Keratinocyte (primary cell): ENCODE data around the gene RPL7L1. TPM values are rescaled to one million over a fixed set of nuclear protein-coding genes. Genes with fewer than 3 reads are reported as not detected.

Experiments used
- DNase-seq: peaks from one replicate; pipeline ENCODE4 v3.0.0-alpha.2; 2011; ENCODE audit warnings: low read depth, missing footprints, low spot score
- FAIRE-seq: peaks from 2 replicates; lab custom pipeline; 2011; peaks lifted over from hg19 to GRCh38; lab: Jason Lieb, UNC
- H2AFZ ChIP-seq: 2 replicates; pipeline ENCODE4 v1.6.0; 2012; ENCODE audit warnings: low read length, control low read depth, inconsistent platforms; ENCODE audit not compliant: control insufficient read depth
- H3K27ac ChIP-seq: 2 replicates; pipeline ENCODE4 v1.5.1; 2011; ENCODE audit warnings: low read length; ENCODE audit not compliant: control insufficient read depth, insufficient read depth
- H3K27me3 ChIP-seq: 3 replicates; pipeline ENCODE4 v1.6.0; 2011; ENCODE audit warnings: low read length; ENCODE audit not compliant: control insufficient read depth, insufficient read depth; ENCODE audit errors: extremely low read depth
- H3K36me3 ChIP-seq, 2 experiments: 2 replicates in 1 of 2; 3 replicates in 1 of 2; pipeline ENCODE4 v1.5.1; 2011; ENCODE audit warnings: low read length in 2 of 2, mild to moderate bottlenecking in 1 of 2; ENCODE audit not compliant: control insufficient read depth in 2 of 2, insufficient read depth in 2 of 2; ENCODE audit errors: extremely low read depth in 1 of 2
- H3K4me1 ChIP-seq: 3 replicates; pipeline ENCODE4 v1.5.1; 2011; ENCODE audit warnings: low read length; ENCODE audit not compliant: control insufficient read depth, insufficient read depth; ENCODE audit errors: extremely low read depth
- H3K4me2 ChIP-seq: 3 replicates; pipeline ENCODE4 v1.6.0; 2011; ENCODE audit warnings: low read depth, low read length; ENCODE audit not compliant: control insufficient read depth, insufficient read depth; ENCODE audit errors: extremely low read depth
- H3K4me3 ChIP-seq, 3 experiments: fragments of 200-600 bp in 1 of 3; sonication (generic) in 1 of 3; 2 replicates in 2 of 3; 3 replicates in 1 of 3; pipeline ENCODE4 v1.5.1; 2011 to 2016; ENCODE audit warnings: low read length in 3 of 3, mild to moderate bottlenecking in 3 of 3, control low read depth in 2 of 3, inconsistent platforms in 1 of 3, low read depth in 1 of 3, mixed read lengths in 1 of 3, mixed run types in 1 of 3, moderate library complexity in 1 of 3; ENCODE audit not compliant: control insufficient read depth in 2 of 3, insufficient read depth in 2 of 3; ENCODE audit errors: extremely low read depth in 1 of 3
- H3K79me2 ChIP-seq: 2 replicates; pipeline ENCODE4 v1.6.0; 2012; ENCODE audit warnings: low read length; ENCODE audit not compliant: control insufficient read depth, insufficient read depth
- H3K9ac ChIP-seq: 3 replicates; pipeline ENCODE4 v1.6.0; 2011; ENCODE audit warnings: low read length; ENCODE audit not compliant: control insufficient read depth, insufficient read depth; ENCODE audit errors: extremely low read depth
- H3K9me1 ChIP-seq: 3 replicates; pipeline ENCODE4 v1.6.0; 2011; ENCODE audit warnings: low read length; ENCODE audit not compliant: control insufficient read depth, insufficient read depth; ENCODE audit errors: extremely low read depth
- H3K9me3 ChIP-seq: 2 replicates; pipeline ENCODE4 v1.5.1; 2012; ENCODE audit warnings: low read depth, low read length; ENCODE audit not compliant: control insufficient read depth
- H4K20me1 ChIP-seq: 3 replicates; pipeline ENCODE4 v1.6.0; 2011; ENCODE audit warnings: low read length; ENCODE audit not compliant: control insufficient read depth, insufficient read depth; ENCODE audit errors: extremely low read depth
- EZH2 ChIP-seq: IDR thresholded peaks from one replicate; pipeline ENCODE4 v1.6.1; 2012; ENCODE audit warnings: inconsistent platforms, mild to moderate bottlenecking, low read length, moderate library complexity
- dilution Hi-C: fragments of 300-500 bp; cut with MboI; formaldehyde crosslinking; loops from one replicate; pipeline ENCODE4 v1.7.0; 2020; ENCODE audit warnings: low sequenced_read_pairs; ENCODE audit not compliant: extremely low pct_ligation_motif_present
- polyA plus RNA-seq, 5 experiments: library from polyadenylated mRNA; depleted of rRNA in 3 of 5; stranded (reverse) in 3 of 5; stranded (forward) in 1 of 5; unstranded in 1 of 5; fragments of >200 nt; gene quantifications; 1 replicate in 1 of 5; 2 replicates in 3 of 5; 3 replicates in 1 of 5; pipeline versions ENCODE4 v1.2.1 to v1.2.3, GENCODE V29; 2011 to 2012; ENCODE audit warnings: missing spikeins in 2 of 5, low read depth in 1 of 5, low replicate concordance in 1 of 5
- TF ChIP-seq, protein P1 (sequence below), 3 experiments: IDR thresholded peaks in 1 of 3; conservative IDR thresholded peaks in 1 of 3; optimal IDR thresholded peaks in 1 of 3; 2 replicates in 2 of 3; 3 replicates in 1 of 3; pipeline versions ENCODE3 to v1.5.1; 2011; ENCODE audit warnings: low read length in 3 of 3, mild to moderate bottlenecking in 3 of 3, moderate library complexity in 2 of 3, control low read depth in 1 of 3, inconsistent platforms in 1 of 3; ENCODE audit not compliant: insufficient read depth in 2 of 3; ENCODE audit errors: extremely low read depth in 1 of 3

Gene RPL7L1
- polyA plus RNA-seq, 1 donor (not counting 4 experiments of a cell fraction or from before 2014, with no cell fraction given) = 76.8 TPM

DNA sequence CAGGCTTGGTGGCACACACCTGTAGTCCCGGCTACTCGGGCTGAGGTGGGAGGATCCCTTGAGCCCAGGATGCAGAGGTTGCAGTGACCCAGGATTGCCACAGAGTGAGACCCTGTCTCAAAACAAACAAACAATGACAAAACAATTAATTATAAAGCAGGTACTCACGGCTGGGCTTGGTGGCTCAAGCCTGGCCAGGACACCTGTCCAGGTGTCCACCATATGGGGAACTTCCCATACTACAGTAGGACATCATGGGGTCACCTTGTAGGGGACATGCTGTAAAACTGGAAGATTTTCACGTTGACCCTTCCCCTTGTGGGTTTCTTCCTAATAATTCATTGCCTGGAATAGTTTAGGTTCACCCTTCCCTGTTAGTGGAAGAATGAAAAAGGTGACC lies 30.7 kb upstream of the RPL7L1 start:
- TF ChIP-seq, protein P1, sequence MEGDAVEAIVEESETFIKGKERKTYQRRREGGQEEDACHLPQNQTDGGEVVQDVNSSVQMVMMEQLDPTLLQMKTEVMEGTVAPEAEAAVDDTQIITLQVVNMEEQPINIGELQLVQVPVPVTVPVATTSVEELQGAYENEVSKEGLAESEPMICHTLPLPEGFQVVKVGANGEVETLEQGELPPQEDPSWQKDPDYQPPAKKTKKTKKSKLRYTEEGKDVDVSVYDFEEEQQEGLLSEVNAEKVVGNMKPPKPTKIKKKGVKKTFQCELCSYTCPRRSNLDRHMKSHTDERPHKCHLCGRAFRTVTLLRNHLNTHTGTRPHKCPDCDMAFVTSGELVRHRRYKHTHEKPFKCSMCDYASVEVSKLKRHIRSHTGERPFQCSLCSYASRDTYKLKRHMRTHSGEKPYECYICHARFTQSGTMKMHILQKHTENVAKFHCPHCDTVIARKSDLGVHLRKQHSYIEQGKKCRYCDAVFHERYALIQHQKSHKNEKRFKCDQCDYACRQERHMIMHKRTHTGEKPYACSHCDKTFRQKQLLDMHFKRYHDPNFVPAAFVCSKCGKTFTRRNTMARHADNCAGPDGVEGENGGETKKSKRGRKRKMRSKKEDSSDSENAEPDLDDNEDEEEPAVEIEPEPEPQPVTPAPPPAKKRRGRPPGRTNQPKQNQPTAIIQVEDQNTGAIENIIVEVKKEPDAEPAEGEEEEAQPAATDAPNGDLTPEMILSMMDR (optimal IDR thresholded peaks at IDR 0.05 in 1 of 3, IDR thresholded peaks at IDR 0.05 in 1 of 3, conservative IDR thresholded peaks at IDR 0.05 in 1 of 3; ENCODE audit: extremely low read depth in 1 of 3, insufficient read depth in 2 of 3, low read length in 3 of 3) = no peak
- TF ChIP-seq EZH2 = no peak
- no peak overlapping the region for H3K9ac ChIP-seq
- no peak overlapping the region for H3K4me2 ChIP-seq
- FAIRE-seq (no peak), DNase-seq (no peak)
- H3K36me3 ChIP-seq = peaks cover 2 to 4% of the 10 kb centered on the region in 2 experiments
- no peaks in the 10 kb centered on the region for H3K79me2 ChIP-seq
- no peaks in the 10 kb centered on the region for H4K20me1 ChIP-seq
- no peaks in the 10 kb centered on the region for H3K9me1 ChIP-seq
- no peaks in the 10 kb centered on the region for H3K27me3 ChIP-seq
- H2AFZ ChIP-seq = no peak overlapping the region
- dilution Hi-C loops = no loop called here
- H3K4me3 ChIP-seq = no peak overlapping the region
- H3K4me1 ChIP-seq = no peaks in the 10 kb centered on the region
- no peak overlapping the region for H3K27ac ChIP-seq
- H3K9me3 ChIP-seq = no peaks in the 10 kb centered on the region

DNA sequence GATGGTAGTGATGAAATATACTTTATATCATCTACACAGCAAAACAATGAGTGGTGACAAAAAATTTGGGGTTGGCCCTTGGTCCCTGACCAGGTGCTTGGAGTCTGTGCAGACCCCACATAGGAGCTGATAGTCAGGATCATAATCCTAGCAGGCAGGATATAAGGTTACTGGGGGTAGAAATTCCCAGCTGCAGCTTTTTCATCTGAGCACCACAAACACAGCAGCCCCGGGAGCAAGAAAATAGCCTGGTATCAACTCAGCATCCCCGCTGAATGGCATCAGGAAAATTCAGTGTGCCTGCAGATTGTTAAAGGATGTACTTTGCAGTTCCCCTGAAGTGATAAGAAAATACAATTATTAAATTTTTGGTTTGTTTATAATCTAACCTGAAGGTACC lies 27.8 kb upstream of the RPL7L1 start:
- Histone ChIP-seq H3K9me1 (no peaks in the 10 kb centered on the region), H3K27me3 (no peaks in the 10 kb centered on the region)

More for the DNA sequence above, 27.8 kb upstream of the RPL7L1 start:
- Histone ChIP-seq H3K9me3 (no peaks in the 10 kb centered on the region), H4K20me1 (no peaks in the 10 kb centered on the region), H3K4me2 (no peak overlapping the region), H2AFZ (no peak overlapping the region), H3K9ac (no peak overlapping the region), H3K4me1 (no peaks in the 10 kb centered on the region), H3K27ac (no peak overlapping the region), H3K36me3 (peaks cover 2 to 4% of the 10 kb centered on the region in 2 experiments), H3K79me2 (no peaks in the 10 kb centered on the region), H3K4me3 (no peak overlapping the region)
- no peak for TF ChIP-seq EZH2
- TF ChIP-seq, protein P1 (optimal IDR thresholded peaks at IDR 0.05 in 1 of 3, IDR thresholded peaks at IDR 0.05 in 1 of 3, conservative IDR thresholded peaks at IDR 0.05 in 1 of 3; ENCODE audit: extremely low read depth in 1 of 3, insufficient read depth in 2 of 3, low read length in 3 of 3) = no peak
- dilution Hi-C loops = no loop called here
- FAIRE-seq (no peak), DNase-seq (no peak)
